Stimulated activated CD8-positive, alpha-beta memory T cell treated with anti-CD3 and anti-CD28 coated beads, Interleukin-15, amount 100 ng/mL, for 1 hour (primary cell): ENCODE data around the gene ELF1.

Experiments used
- DNase-seq: peaks from one replicate; pipeline ENCODE4 v3.0.0-alpha.2; 2020; ENCODE audit warnings: low read depth

ELF1 gene

DNA sequence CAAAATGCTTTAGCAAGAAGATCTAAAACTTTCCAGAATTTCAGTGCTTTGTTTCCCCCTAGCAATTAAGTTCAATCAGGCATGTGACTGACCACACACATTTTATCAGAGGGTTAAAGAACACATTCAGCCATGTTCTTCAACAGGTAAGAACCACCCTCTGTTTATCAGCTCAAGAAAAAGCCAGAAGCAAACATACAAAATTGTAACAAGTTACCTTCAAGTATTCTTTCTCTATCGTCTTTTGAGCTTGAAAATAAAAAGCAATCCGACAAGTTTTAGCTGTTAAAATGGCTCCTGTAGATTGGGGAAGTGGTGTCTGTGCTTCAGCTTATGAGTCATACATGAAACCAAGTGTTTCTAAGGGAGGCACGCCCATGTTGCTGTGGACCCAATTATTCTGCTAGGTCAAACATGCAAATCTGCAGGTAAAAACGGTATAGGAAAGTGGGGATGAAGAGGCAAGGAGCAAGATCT is at the start of gene ELF1:
Gene ELF1 (minus strand): TSS at position 306 of the 477 bp plus-strand sequence. CDS start 37,262 bp downstream, outside the sequence.
- DNase-seq: peak; percentile 12

GRCh38 chr13:41065078-41065477 is 46.0 kb upstream of the ELF1 start:
- DNase-seq: no peak

- DNase-seq: no peak
These were observed 45.4 kb upstream of the ELF1 start for GRCh38 chr13:41064493-41064892.

DNA sequence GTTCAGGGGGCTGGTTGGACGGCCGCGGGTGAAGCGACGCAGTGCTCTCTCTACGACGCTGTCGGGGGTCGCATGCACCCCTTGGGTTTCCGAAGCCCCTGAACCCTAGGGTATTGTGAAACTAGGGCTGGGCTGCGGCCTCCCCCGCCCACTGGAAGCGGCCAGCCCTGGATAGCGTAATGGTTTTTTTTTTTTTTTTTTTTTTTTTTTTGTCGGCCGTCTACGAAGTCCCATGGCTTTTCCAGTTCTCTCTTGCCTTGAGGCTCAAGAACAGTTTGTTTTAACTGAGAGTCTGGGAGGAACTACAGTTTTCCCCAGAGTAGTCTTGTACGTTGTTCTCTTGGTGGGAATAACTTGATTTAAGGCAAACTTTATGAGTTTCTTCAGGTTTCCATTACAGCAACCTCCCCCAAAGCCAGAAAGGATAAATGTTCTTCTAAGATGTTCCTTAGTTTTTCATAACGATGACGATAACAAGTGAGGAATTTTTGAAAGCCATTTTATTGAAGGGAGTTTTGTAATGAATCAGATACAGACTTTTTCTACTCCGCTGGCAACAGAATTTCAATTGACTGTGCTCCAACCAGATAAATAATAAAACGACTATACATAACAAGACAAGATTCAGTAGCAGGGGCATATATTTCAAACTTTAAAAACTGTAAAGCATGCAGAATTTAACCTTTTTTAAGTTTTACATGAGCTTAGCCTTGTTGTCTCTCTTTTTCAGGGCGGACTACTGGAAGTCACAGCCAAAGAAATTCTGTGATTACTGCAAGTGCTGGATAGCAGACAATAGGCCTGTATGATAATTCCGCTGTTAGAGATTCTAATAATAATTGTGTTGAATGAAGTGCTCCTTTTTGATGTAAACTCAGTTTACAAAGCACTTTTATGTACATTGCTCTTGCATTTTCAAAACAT is 43.1 kb upstream of the ELF1 start:
- DNase-seq: no peak

DNA sequence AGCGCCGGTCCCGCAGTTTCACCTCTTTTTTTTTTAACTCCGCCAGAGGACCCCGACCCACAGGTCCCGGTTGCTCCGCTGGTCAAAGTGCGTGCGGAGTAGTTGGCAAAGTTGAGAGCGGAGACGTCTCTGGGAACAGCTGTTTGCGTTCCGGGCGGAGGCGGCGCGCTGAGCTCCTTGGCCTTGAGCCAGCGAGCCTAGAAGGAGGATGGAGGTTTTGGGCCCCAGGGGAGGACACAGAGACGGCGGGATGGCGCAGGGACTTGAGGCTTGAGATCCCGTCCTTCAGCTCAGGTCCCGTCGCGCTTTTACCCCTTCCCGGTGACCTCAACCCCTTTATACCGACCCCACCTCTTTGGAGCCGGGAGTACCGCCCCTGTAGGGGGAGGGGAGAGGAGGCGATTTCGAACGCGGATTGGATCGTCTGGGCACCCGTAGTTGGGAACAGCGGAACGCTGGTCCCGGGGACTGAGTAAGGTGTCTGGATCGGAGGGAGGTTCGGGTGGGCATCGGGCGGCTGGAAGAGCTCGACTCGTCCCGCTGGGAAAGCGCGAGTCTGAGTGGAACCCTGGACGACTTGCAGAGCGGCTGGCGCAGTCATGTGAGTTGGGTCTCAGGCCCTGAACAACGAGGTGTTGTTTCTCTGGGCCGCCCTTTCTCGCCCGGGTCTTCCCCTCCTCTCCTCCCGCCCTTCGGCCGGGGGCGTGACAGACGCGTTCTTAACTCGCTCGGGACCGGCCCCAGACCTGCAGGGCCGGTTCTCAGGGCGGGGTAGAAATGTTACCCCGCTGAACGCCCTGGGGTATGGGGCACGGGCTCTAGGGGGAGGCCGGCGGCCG is 42.2 kb upstream of the ELF1 start, which contains the start of gene WBP4:
Gene WBP4 (plus strand): TSS at position 435 of the 839 bp plus-strand sequence. CDS start 165 bp downstream, at position 600.
- DNase-seq: peak; percentile 78

DNA sequence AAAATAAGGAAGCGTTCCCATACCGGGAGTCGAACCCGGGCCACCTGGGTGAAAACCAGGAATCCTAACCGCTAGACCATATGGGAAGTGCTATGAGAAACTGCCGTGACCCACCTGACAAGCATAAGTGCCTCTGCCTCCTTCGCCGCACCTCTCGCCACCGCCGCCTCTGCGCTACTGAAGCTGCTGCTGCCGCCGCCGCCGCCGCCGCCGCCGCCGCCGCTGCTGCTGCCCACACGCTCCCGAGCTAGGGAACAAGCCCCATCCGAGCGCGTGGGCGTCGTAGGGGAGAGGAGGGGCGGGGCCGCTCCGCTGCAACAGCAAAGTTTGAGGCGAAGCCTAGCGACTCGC is 41.6 kb upstream of the ELF1 start:
- DNase-seq: peak; percentile 69

DNA sequence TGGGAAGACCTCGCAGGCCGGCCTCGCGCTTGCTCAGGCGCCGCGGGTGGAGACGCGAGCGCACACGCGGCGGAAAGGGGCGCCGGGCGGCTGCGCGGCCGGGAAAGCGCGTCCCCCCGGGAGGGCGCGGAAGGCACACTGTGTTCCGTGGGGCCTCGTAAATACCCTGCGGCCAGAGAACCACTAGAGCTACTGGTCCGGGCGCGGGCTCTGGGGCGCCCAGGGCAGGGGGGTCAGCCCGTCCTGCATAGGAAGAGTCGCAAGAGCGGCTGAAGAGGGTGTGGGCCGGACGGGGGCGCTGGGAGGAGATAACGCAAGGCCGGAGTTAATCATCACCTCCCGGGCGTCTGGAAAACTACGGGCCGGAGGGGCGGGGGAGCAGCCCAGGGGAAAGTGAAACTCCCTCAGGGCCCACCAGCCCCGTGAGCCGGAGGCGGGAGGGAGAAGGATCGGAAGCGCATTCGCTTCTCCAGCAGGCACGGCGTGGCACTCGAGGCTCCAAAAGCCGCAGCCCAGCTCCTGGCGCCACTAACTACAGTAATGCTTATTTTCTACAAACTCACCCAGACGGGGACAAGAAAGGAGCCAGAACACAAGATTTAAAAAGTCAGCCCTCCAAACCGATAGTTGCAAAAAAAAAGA is 41.1 kb upstream of the ELF1 start:
- DNase-seq: peak; percentile 36

- DNase-seq: no peak
These were observed 40.5 kb upstream of the ELF1 start for GRCh38 chr13:41059456-41060081.

DNA sequence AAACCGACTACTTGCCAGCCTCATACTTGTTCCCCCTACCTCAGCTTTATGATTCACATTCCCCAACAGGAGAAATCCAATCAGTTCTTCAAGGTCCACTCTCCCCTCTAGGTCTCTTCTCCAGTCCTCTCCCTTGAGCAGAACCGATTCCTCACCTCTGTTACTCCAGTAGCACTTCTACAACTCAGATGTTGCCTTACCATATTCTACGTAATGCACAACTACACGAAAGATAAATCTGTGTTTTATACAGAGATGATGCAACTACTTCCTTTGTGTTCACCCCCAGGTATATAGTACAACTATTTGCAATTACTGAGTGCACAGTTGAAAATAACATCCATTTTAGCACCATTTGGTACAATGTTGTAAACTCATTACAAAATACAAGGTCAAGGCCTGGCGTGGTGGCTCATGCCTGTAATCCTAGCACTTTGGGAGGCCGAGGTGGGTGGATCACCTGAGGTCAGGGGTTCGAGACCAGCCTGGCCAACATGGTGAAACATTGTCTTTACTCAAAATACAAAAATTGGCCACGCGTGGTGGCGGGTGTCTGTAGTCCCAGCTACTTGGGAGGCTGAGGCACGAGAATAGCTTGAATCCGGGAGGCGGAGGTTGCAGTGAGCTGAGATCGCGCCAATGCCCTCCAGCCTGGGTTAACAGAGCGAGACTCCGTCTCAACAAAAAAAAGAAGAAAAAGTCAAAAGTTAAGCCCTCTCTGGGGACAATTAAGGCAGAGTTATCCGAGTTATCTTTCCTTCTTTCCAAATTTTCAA is 39.4 kb upstream of the ELF1 start:
- no peak for DNase-seq

- no peak for DNase-seq
These were observed 38.0 kb upstream of the ELF1 start for GRCh38 chr13:41056826-41057711.

DNA sequence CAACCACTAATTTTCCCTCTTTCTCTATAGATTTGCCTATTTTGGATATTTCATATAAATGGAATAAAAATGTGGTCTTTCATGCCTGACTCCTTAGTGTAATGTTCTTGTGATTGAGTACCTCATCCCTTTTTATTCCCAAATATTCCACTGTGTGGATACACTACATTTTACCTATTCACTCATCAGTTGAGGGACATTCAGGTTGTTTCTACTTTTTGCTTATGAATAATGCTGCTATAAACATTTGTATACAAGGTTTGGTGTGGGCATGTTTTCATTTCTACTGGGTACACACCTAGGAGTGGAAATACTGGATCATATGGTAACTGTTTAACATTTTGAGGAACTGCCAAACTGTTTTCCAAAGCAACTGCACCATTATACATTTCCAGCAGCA is 37.1 kb upstream of the ELF1 start:
- DNase-seq: no peak

DNA sequence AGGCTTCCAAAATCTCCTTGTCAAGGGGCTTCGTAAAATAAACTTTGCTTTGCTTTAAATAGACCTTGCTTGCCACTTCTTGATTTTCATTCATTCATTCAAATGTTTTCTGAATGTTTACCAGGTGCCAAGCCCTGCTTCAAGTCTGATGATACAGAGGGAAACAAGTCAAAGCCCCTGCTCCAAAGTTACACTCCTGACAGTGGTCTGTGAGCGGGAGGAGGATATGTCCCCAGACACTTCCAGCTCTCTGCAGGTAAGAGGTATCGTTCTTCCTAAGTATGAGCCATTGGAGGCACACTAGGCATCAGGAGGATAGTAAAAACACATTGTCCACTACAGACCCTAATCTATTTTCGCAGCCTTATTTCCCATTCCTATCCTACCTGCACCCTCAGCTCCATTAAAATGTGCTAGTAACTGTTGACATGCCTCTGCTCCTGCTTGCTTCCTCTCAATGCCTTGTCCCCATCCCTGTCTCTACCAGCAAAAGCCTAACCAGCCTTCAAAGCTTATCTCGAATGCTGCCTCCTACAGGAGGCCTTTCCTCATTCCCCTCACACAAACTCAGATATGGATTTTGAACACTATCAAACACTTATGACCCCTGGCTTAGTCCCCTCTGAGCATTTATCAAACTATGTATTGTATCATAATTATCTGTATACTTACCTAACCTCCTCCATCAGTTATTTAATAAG is 36.0 kb upstream of the ELF1 start:
- no peak for DNase-seq

DNA sequence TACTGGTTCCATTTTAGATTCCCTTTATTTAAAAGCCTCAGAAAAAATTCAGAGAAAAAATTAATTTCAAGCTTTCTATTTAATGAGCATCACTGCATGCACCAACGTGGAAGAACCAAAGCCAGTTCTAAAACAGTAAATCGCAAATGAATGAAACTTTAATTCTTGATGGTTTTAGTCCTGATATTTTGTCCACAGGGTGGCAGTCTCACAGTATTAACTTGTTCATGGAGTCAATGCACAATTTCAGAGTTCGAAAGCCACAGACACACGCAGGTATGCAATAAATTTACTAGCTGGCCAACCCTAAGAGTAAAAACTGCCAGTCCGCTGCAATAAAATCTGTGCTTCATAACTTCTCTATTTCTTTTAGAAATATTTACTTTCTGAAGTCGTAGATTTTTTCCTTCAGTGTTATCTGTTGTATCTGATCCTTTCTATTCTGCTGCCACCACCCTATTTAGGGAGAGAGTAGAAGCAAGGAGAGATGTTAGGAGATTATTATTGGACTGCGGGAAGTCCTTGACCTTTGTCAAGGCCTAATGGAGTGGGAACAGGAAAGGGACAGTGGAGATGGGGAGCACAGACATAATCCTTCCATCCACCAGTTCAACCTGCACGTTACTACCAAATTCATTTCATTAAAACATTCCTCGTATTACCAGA is 35.2 kb upstream of the ELF1 start:
- DNase-seq: peak; percentile 8

DNA sequence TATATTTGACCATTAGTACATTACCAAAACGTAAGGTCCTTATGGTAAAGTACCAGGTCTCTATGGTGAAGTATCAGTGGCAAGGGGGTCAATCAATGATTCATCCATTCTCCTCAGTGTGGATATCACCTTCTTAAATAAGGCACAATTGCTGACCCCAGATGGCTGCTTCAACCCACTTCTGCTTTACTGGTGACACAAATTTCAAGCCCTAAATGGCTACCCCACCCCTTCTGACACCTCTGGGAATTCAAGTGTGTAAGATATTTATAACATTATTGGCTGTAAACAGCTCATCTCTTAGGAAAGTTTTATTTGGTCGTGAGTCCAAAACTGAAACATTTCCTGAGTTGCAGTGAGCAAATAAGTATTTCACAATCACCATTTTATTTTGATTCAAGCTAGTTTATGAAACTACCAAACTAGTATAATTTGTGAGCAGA is 34.3 kb upstream of the ELF1 start:
- no peak for DNase-seq

- DNase-seq: no peak
These were observed 33.3 kb upstream of the ELF1 start for GRCh38 chr13:41052441-41052840.

- DNase-seq: no peak
These were observed 30.6 kb upstream of the ELF1 start for GRCh38 chr13:41049480-41050440.

DNA sequence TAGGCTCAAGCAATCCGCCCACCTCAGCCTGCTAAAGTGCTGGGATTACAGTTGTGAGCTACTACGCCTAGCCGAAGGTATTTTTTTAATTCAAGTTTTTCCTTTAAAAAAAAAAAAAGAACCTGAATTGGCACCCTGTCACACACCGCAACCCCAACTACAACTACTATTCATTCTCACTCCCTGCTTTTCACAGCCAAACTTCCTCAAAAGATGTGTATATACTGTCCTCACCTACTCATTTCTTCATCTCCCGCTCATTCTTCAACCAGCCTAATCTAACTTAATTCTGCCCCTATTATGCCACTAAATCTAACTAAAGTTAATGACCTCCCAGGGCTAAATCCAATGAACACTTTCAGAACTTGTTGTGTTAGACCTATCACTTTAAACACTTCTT is 29.5 kb upstream of the ELF1 start:
- no peak for DNase-seq
